Keratinocyte (primary cell): ENCODE measurements around the gene ALDH3B2.

Experiments
- CTCF ChIP-seq, 3 experiments: IDR thresholded peaks in 1 of 3; conservative IDR thresholded peaks in 1 of 3; optimal IDR thresholded peaks in 1 of 3; 2 replicates in 2 of 3; 3 replicates in 1 of 3; pipeline versions ENCODE3 to v1.5.1; 2011; ENCODE audit warnings: low read length in 3 of 3, mild to moderate bottlenecking in 3 of 3, moderate library complexity in 2 of 3, control low read depth in 1 of 3, inconsistent platforms in 1 of 3; ENCODE audit not compliant: insufficient read depth in 2 of 3; ENCODE audit errors: extremely low read depth in 1 of 3
- EZH2 ChIP-seq: IDR thresholded peaks from one replicate; pipeline ENCODE4 v1.6.1; 2012; ENCODE audit warnings: inconsistent platforms, mild to moderate bottlenecking, low read length, moderate library complexity

DNA sequence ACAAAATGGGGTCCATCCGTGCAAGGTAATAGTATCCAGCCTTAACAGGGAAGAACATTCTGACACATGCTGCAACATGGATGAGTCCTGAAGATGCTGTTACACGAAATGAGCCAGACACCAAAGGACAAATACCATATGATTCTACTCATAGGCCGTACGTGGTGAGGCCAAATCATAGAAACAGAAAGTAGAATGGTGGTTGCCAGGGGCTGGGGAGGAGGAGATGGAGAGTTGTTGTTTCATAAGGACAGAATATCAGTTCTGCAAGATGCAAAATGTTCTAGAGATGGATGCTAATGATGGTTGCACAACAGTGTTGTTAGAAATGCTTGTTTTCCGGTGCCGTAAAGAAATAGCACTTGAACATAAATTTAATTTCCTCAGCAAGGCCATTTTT, 37.5 kb downstream of the ALDH3B2 start:
- TF ChIP-seq CTCF (optimal IDR thresholded peaks at IDR 0.05 in 1 of 3, IDR thresholded peaks at IDR 0.05 in 1 of 3, conservative IDR thresholded peaks at IDR 0.05 in 1 of 3; ENCODE audit: extremely low read depth in 1 of 3, insufficient read depth in 2 of 3, low read length in 3 of 3) = no peak
- no peak for TF ChIP-seq EZH2
